A549 (cell line): ENCODE results near the gene CIDEB. TPM values are rescaled to one million over a fixed set of nuclear protein-coding genes. Genes with fewer than 3 reads are reported as not detected.
A peak's percentile ranks its signal among the peaks of the same experiment; 100 is the strongest.

Source experiments
- ATAC-seq, 2 experiments: fragments of 200-7000 bp in 1 of 2; fragments of >200 bp in 1 of 2; cut with Nextera tagmentation in 1 of 2; cut with Tn5 transposase in 1 of 2; 3 replicates each; pipeline versions ENCODE4 v1.8.0 to v1.9.1; 2018 to 2020; ENCODE audit warnings: mild to moderate bottlenecking in 1 of 2, moderate library complexity in 1 of 2
- CTCF ChIA-PET: fragments of 300-600 bp; sonication (Branson Sonifier 250); formaldehyde crosslinking; extraction: SDS; loops from one replicate; lab custom pipeline; 2021; ENCODE audit warnings: antibody characterized with exemption, inconsistent platforms; lab: Yijun Ruan, JAX
- POLR2A ChIA-PET: fragments of 350-600 bp; formaldehyde crosslinking; extraction: SDS; loops from one replicate; lab custom pipeline; 2021; ENCODE audit warnings: antibody characterized with exemption, inconsistent platforms; lab: Yijun Ruan, JAX
- DNase-seq, 2 experiments: peaks; one replicate each; pipeline versions ENCODE4 v3.0.0 to v3.0.0-alpha.2; 2011 to 2016; ENCODE audit warnings: low read depth in 1 of 2, low spot score in 1 of 2
- FAIRE-seq: peaks from 2 replicates; lab custom pipeline; 2011; peaks lifted over from hg19 to GRCh38; lab: Jason Lieb, UNC
- H3K27ac ChIP-seq, 2 experiments: fragments of >200 bp; sonication (Bioruptor Twin); formaldehyde crosslinking; 3 replicates each; pipeline ENCODE4 v1.5.1; 2016 to 2017
- H3K4me1 ChIP-seq: fragments of >200 bp; sonication (Bioruptor Twin); formaldehyde crosslinking; 3 replicates; pipeline ENCODE4 v1.6.1; 2016
- H3K4me2 ChIP-seq: fragments of >200 bp; sonication (Bioruptor Twin); formaldehyde crosslinking; 3 replicates; pipeline ENCODE4 v1.6.1; 2016
- H3K4me3 ChIP-seq: fragments of >200 bp; sonication (Bioruptor Twin); formaldehyde crosslinking; 3 replicates; pipeline ENCODE4 v1.5.1; 2016
- H3K9me3 ChIP-seq: fragments of >200 bp; sonication (Bioruptor Twin); formaldehyde crosslinking; 3 replicates; pipeline ENCODE4 v1.6.1; 2016
- BHLHE40 ChIP-seq: IDR thresholded peaks from 2 replicates; pipeline ENCODE4 v1.6.1; 2012; ENCODE audit warnings: low read depth, low read length, inconsistent platforms
- CBX2 ChIP-seq: fragments of 200-600 bp; sonication (generic); IDR thresholded peaks from 2 replicates; pipeline ENCODE4 v1.6.1; 2016; ENCODE audit warnings: low read depth, mild to moderate bottlenecking, borderline replicate concordance
- CBX8 ChIP-seq: fragments of 200-600 bp; sonication (generic); IDR thresholded peaks from 2 replicates; pipeline ENCODE4 v1.6.1; 2016
- EHF ChIP-seq: fragments of 250-450 bp; sonication (Bioruptor Pico); IDR thresholded peaks from 2 replicates; pipeline ENCODE4 v1.5.0; 2020; ENCODE audit warnings: mild to moderate bottlenecking
- EHMT2 ChIP-seq: fragments of 200-600 bp; sonication (generic); IDR thresholded peaks from 2 replicates; pipeline ENCODE4 v1.6.1; 2016; ENCODE audit warnings: antibody characterized with exemption, low read depth, mild to moderate bottlenecking, moderate library complexity
- EP300 ChIP-seq, 2 experiments: fragments of >200 bp; sonication (Bioruptor Twin); formaldehyde crosslinking; IDR thresholded peaks; 2 replicates in 1 of 2; 3 replicates in 1 of 2; pipeline ENCODE4 v1.6.1; 2016 to 2017
- ESRRA ChIP-seq: fragments of 150-350 bp; IDR thresholded peaks from 2 replicates; pipeline ENCODE4 v1.6.1; 2014; ENCODE audit warnings: mild to moderate bottlenecking, low read length, borderline replicate concordance
- GATA3 ChIP-seq: IDR thresholded peaks from 2 replicates; pipeline ENCODE4 v1.6.1; 2012; ENCODE audit warnings: borderline replicate concordance
- HDAC2 ChIP-seq: fragments of 200-600 bp; sonication (generic); IDR thresholded peaks from 2 replicates; pipeline ENCODE4 v1.6.1; 2016
- HOXA7 ChIP-seq: fragments of 250-450 bp; sonication (Bioruptor Pico); IDR thresholded peaks from 2 replicates; pipeline ENCODE4 v1.5.0; 2020; ENCODE audit warnings: mild to moderate bottlenecking, moderate library complexity
- HOXB5 ChIP-seq: fragments of 250-450 bp; sonication (Bioruptor Pico); IDR thresholded peaks from 2 replicates; pipeline ENCODE4 v1.5.0; 2020; ENCODE audit warnings: mild to moderate bottlenecking, moderate library complexity
- JUN ChIP-seq, 2 experiments: fragments of >200 bp; sonication (Bioruptor Twin); formaldehyde crosslinking; IDR thresholded peaks; 2 replicates in 1 of 2; 3 replicates in 1 of 2; pipeline ENCODE4 v1.6.1; 2016 to 2017
- KDM5A ChIP-seq: fragments of 200-600 bp; sonication (generic); IDR thresholded peaks from 2 replicates; pipeline ENCODE4 v1.6.1; 2016; ENCODE audit warnings: antibody characterized with exemption, mild to moderate bottlenecking
- MAZ ChIP-seq: fragments of 150-350 bp; IDR thresholded peaks from 2 replicates; pipeline ENCODE4 v1.6.1; 2014; ENCODE audit warnings: antibody characterized with exemption, low read depth, low read length, borderline replicate concordance
- MYC ChIP-seq: IDR thresholded peaks from 2 replicates; pipeline ENCODE4 v1.6.1; 2012; ENCODE audit warnings: mild to moderate bottlenecking, inconsistent platforms, low read length, improper control_type of control experiment, borderline replicate concordance
- NPAS2 ChIP-seq: fragments of 250-450 bp; sonication (Bioruptor Pico); IDR thresholded peaks from 2 replicates; pipeline ENCODE4 v1.8.0; 2022; ENCODE audit warnings: mild to moderate bottlenecking, moderate library complexity, borderline replicate concordance
- NR3C1 ChIP-seq: fragments of >200 bp; sonication (Bioruptor Twin); formaldehyde crosslinking; IDR thresholded peaks from 3 replicates; pipeline ENCODE4 v1.6.1; 2017
- PHF8 ChIP-seq: fragments of 200-600 bp; sonication (generic); IDR thresholded peaks from 2 replicates; pipeline ENCODE4 v1.6.1; 2016; ENCODE audit warnings: low read depth, mild to moderate bottlenecking, antibody characterized with exemption, moderate library complexity, borderline replicate concordance
- POLR2A ChIP-seq: IDR thresholded peaks from 2 replicates; pipeline ENCODE4 v1.6.1; 2012; ENCODE audit warnings: mild to moderate bottlenecking, low read length
- TFCP2L1 ChIP-seq: fragments of 250-450 bp; sonication (Bioruptor Pico); IDR thresholded peaks from 2 replicates; pipeline ENCODE4 v1.5.0; 2021; ENCODE audit warnings: mild to moderate bottlenecking
- ZFP36 ChIP-seq: fragments of 450-650 bp; IDR thresholded peaks from 2 replicates; pipeline ENCODE4 v1.6.1; 2014; ENCODE audit warnings: borderline replicate concordance; ENCODE audit not compliant: partially characterized antibody
- ZNF302 ChIP-seq: fragments of 250-450 bp; sonication (Bioruptor Pico); IDR thresholded peaks from 2 replicates; pipeline ENCODE4 v1.9.0; 2021; ENCODE audit warnings: inconsistent platforms, mild to moderate bottlenecking, moderate library complexity
- WGBS: methylation state at CpG from one replicate; pipeline ENCODE4 v1.1.6; 2017; ENCODE audit errors: missing lambda C conversion rate; 5-methylcytosine and 5-hydroxymethylcytosine counted together
- polyA plus RNA-seq, 4 experiments: library from polyadenylated mRNA; depleted of rRNA in 3 of 4; stranded (reverse); fragments of >200 nt; fragmentation: RNase III in 1 of 4; extraction: RNeasy Plus Mini Kit Qiagen cat#74134 plus additional on column Dnase treatment in 1 of 4; gene quantifications; 2 replicates in 3 of 4; 3 replicates in 1 of 4; pipeline ENCODE4 v1.2.3, GENCODE V29; 2011 to 2017
- TF ChIP-seq, protein P1 (sequence below): IDR thresholded peaks from 2 replicates; pipeline ENCODE4 v1.6.1; 2012
- TF ChIP-seq, protein P2 (sequence below): fragments of >200 bp; sonication (Bioruptor Twin); formaldehyde crosslinking; IDR thresholded peaks from 2 replicates; pipeline ENCODE4 v1.6.1; 2016
- TF ChIP-seq, protein P3 (sequence below): fragments of 450-650 bp; IDR thresholded peaks from 2 replicates; pipeline ENCODE4 v1.6.1; 2014; ENCODE audit warnings: antibody characterized with exemption
- TF ChIP-seq, protein P4 (sequence below): fragments of 200-600 bp; sonication (generic); IDR thresholded peaks from 2 replicates; pipeline ENCODE4 v1.6.1; 2016; ENCODE audit warnings: antibody characterized with exemption, mild to moderate bottlenecking, moderate library complexity
- TF ChIP-seq, protein P5 (sequence below): fragments of 250-450 bp; sonication (Bioruptor Pico); IDR thresholded peaks from 2 replicates; pipeline ENCODE4 v1.5.0; 2020; ENCODE audit warnings: low read depth, mild to moderate bottlenecking, moderate library complexity

The CIDEB gene
- polyA plus RNA-seq, 2 of the 4 experiments (the other 2 are of a cell fraction), result 0.31 to 0.79 TPM

DNA sequence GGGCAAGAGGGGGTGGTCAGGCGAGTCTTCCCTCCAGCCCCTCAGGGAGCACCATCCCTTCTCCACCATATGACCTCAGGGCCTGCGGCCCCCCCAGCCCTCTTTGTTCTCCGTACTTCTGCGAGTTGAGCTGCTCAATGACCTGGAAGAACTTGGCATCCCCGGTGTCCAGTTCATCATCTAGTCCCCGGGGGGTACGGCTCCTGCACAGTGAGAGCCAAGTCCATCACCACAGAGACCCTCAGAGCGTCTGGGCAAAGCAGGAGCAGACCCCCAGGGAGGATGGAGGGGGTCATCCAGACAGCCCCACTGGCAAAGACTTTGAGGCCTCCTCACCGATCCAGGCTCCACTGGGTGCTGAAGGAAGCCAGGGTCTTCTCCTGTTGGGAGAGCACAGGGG is 18.2 kb upstream of the CIDEB start (continued):
- TF ChIP-seq MAZ, result no peak
- TF ChIP-seq PHF8, result no peak
- TF ChIP-seq, protein P1, sequence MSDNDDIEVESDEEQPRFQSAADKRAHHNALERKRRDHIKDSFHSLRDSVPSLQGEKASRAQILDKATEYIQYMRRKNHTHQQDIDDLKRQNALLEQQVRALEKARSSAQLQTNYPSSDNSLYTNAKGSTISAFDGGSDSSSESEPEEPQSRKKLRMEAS, result no peak
- TF ChIP-seq EHF (CRISPR knock-in tag), result no peak
- TF ChIP-seq JUN (IDR thresholded peaks at IDR 0.05), result no peak

DNA sequence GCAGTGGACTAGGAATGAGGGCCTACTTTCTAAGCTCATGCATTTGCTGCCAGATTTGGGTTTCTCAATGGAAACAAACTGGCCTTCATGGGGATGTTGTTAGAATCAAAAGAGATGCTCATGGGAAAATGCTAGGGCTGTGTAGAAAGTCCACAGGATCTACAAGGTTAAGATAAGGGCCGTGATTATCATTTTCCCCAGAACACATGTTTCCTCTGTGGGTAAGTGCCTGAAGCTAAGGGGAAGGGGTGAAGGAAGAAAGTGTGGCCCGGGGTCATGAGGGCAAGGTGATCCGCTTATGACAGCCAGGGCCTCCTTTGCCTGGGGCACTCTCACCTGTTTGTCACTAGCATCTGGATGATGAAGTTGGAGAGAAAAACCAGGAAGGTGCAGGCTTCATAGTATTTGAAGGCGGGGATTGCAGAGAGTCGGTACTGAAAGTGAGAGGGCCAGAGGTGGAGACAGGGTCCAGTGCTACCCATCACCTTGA is 17.3 kb upstream of the CIDEB start:
- FAIRE-seq (no peak), ATAC-seq (no peak), DNase-seq (no peak)
- no peak overlapping the region for H3K4me3 ChIP-seq
- H3K4me1 ChIP-seq, result no peaks in the 10 kb centered on the region
- WGBS, result 68% methylated on average over 5 of the region's 5 CpGs
- H3K4me2 ChIP-seq, result no peak overlapping the region
- TF ChIP-seq, protein P2, sequence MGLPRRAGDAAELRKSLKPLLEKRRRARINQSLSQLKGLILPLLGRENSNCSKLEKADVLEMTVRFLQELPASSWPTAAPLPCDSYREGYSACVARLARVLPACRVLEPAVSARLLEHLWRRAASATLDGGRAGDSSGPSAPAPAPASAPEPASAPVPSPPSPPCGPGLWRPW, result no peak
- TF ChIP-seq MAZ (no peak), PHF8 (no peak), EHMT2 (no peak), POLR2A (no peak), EP300 (IDR thresholded peaks at IDR 0.05) (no peak), ZFP36 (no peak), MYC (no peak), EHF (CRISPR knock-in tag) (no peak), TFCP2L1 (CRISPR knock-in tag) (no peak), NR3C1 (no peak), KDM5A (no peak), NPAS2 (no peak), ZNF302 (CRISPR knock-in tag) (no peak), CBX8 (no peak), HDAC2 (no peak)
- TF ChIP-seq, protein P1, result no peak
- TF ChIP-seq, protein P3, sequence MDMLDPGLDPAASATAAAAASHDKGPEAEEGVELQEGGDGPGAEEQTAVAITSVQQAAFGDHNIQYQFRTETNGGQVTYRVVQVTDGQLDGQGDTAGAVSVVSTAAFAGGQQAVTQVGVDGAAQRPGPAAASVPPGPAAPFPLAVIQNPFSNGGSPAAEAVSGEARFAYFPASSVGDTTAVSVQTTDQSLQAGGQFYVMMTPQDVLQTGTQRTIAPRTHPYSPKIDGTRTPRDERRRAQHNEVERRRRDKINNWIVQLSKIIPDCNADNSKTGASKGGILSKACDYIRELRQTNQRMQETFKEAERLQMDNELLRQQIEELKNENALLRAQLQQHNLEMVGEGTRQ, result no peak
- ChIA-PET POLR2A (interaction anchor here (1.0 to 1.5 kb wide), 2 partner anchors 83 to 105 kb away, joined by 3 read pairs; partner anchors contain the start of genes CBLN3, KHNYN and TINF2), CTCF (interaction anchor here (1.4 to 46.6 kb wide), 10 partner anchors 9 to 116 kb away, joined by 3 to 1142 read pairs (median 12); partner anchors contain the start of genes ADCY4, CBLN3, CIDEB and KHNYN)
- H3K27ac ChIP-seq, result no peak overlapping the region
- H3K9me3 ChIP-seq, result no peaks in the 10 kb centered on the region

DNA sequence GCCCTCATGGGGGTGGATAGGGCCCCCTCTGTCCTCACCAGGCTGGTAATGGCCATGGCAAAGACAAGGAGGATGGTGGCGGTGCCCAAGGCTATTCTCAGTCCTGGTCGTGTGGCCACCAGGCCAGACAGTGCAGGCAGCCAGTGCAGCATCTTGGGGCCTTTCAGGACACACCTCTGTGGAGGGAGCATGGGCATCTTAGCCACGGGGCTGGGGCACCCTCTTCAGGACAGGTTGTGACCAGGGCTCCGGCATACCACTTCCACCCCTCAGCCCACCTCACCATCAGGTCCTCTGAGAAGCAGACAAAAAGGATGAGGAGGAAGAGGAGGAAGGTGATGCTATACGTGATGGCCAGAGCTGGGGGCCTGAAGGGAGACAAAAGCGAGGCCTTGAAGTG is 16.2 kb upstream of the CIDEB start:
- Histone ChIP-seq H3K4me2 (no peak overlapping the region), H3K4me3 (no peak overlapping the region), H3K27ac (no peak overlapping the region), H3K9me3 (no peaks in the 10 kb centered on the region), H3K4me1 (no peaks in the 10 kb centered on the region)
- FAIRE-seq (no peak), ATAC-seq (peak in 1 of 2 experiments; percentile 14; a peak in 2 of 6 replicates), DNase-seq (no peak)
- ChIA-PET POLR2A (no interaction called here), CTCF (interaction anchor here (0.6 to 46.6 kb wide), 8 partner anchors 8 to 106 kb away, joined by 3 to 1142 read pairs (median 22); partner anchors contain the start of genes ADCY4, CBLN3, CIDEB and KHNYN)
- WGBS, result 46% methylated on average over 6 of the region's 6 CpGs
- TF ChIP-seq BHLHE40 (no peak), GATA3 (no peak), HDAC2 (no peak), HOXB5 (no peak), ZNF302 (CRISPR knock-in tag) (no peak), TFCP2L1 (CRISPR knock-in tag) (no peak), HOXA7 (no peak), CBX2 (no peak), ESRRA (no peak), JUN (IDR thresholded peaks at IDR 0.05) (no peak)
- TF ChIP-seq, protein P1, result no peak
- TF ChIP-seq, protein P4, sequence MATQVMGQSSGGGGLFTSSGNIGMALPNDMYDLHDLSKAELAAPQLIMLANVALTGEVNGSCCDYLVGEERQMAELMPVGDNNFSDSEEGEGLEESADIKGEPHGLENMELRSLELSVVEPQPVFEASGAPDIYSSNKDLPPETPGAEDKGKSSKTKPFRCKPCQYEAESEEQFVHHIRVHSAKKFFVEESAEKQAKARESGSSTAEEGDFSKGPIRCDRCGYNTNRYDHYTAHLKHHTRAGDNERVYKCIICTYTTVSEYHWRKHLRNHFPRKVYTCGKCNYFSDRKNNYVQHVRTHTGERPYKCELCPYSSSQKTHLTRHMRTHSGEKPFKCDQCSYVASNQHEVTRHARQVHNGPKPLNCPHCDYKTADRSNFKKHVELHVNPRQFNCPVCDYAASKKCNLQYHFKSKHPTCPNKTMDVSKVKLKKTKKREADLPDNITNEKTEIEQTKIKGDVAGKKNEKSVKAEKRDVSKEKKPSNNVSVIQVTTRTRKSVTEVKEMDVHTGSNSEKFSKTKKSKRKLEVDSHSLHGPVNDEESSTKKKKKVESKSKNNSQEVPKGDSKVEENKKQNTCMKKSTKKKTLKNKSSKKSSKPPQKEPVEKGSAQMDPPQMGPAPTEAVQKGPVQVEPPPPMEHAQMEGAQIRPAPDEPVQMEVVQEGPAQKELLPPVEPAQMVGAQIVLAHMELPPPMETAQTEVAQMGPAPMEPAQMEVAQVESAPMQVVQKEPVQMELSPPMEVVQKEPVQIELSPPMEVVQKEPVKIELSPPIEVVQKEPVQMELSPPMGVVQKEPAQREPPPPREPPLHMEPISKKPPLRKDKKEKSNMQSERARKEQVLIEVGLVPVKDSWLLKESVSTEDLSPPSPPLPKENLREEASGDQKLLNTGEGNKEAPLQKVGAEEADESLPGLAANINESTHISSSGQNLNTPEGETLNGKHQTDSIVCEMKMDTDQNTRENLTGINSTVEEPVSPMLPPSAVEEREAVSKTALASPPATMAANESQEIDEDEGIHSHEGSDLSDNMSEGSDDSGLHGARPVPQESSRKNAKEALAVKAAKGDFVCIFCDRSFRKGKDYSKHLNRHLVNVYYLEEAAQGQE, result no peak
- TF ChIP-seq, protein P5, sequence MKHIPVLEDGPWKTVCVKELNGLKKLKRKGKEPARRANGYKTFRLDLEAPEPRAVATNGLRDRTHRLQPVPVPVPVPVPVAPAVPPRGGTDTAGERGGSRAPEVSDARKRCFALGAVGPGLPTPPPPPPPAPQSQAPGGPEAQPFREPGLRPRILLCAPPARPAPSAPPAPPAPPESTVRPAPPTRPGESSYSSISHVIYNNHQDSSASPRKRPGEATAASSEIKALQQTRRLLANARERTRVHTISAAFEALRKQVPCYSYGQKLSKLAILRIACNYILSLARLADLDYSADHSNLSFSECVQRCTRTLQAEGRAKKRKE (CRISPR knock-in tag), result no peak
- TF ChIP-seq, protein P2, result no peak
- TF ChIP-seq, protein P3, result no peak
